Spleen (tissue), 11 donors: ENCODE results near the gene CHEK1. TPM values are rescaled to one million over a fixed set of nuclear protein-coding genes. Genes with fewer than 3 reads are reported as not detected.

ENCODE experiments used
- DNase-seq: peaks from one replicate; pipeline ENCODE4 v3.0.0-alpha.2; 2020
- H3K27ac ChIP-seq, 8 donors: fragments of 200-600 bp; sonication (generic) in 7 of 8; 1 replicate in 4 of 8; 2 replicates in 4 of 8; pipeline versions ENCODE4 v1.5.0 to v1.8.0; 2016 to 2021; ENCODE audit warnings: inconsistent platforms in 4 of 8, mild to moderate bottlenecking in 4 of 8, moderate library complexity in 1 of 8
- H3K27me3 ChIP-seq, 7 donors: fragments of 200-600 bp; sonication (generic) in 6 of 7; replicated peaks in 1 of 7; 1 replicate in 4 of 7; 2 replicates in 3 of 7; pipeline versions ENCODE4 v1.5.0 to v1.8.0; 2016 to 2021; ENCODE audit warnings: inconsistent platforms in 3 of 7, mild to moderate bottlenecking in 1 of 7
- H3K36me3 ChIP-seq, 6 donors: fragments of 200-600 bp; sonication (generic) in 5 of 6; 1 replicate in 4 of 6; 2 replicates in 2 of 6; pipeline versions ENCODE4 v1.5.0 to v1.8.0; 2016 to 2021; ENCODE audit warnings: inconsistent platforms in 2 of 6
- H3K4me1 ChIP-seq, 6 donors: fragments of 200-600 bp; sonication (generic) in 5 of 6; 1 replicate in 3 of 6; 2 replicates in 3 of 6; pipeline versions ENCODE4 v1.5.0 to v1.8.0; 2016 to 2021; ENCODE audit warnings: inconsistent platforms in 3 of 6
- H3K4me3 ChIP-seq, 8 donors: fragments of 200-600 bp; sonication (generic) in 7 of 8; 1 replicate in 4 of 8; 2 replicates in 4 of 8; pipeline versions ENCODE4 v1.5.0 to v1.8.0; 2016 to 2021; ENCODE audit warnings: inconsistent platforms in 4 of 8, mild to moderate bottlenecking in 4 of 8, moderate library complexity in 2 of 8
- H3K9me3 ChIP-seq, 8 donors: fragments of 200-600 bp; sonication (generic) in 7 of 8; 1 replicate in 4 of 8; 2 replicates in 4 of 8; pipeline versions ENCODE4 v1.5.0 to v1.8.0; 2016 to 2021; ENCODE audit warnings: inconsistent platforms in 4 of 8
- CTCF ChIP-seq, 11 experiments: fragments of 200-600 bp in 7 of 11; fragments of 450-650 bp in 4 of 11; sonication (generic) in 4 of 11; IDR thresholded peaks in 8 of 11; conservative IDR thresholded peaks in 3 of 11; 1 replicate in 7 of 11; 2 replicates in 4 of 11; pipeline versions ENCODE4 v1.4.0 to v1.8.0; 2016 to 2021; ENCODE audit warnings: antibody characterized with exemption in 11 of 11, inconsistent platforms in 4 of 11, mild to moderate bottlenecking in 1 of 11
- POLR2A ChIP-seq, 3 donors: fragments of 450-650 bp; IDR thresholded peaks; one replicate each; pipeline ENCODE4 v1.5.1; 2017; ENCODE audit warnings: antibody characterized with exemption in 3 of 3, mild to moderate bottlenecking in 1 of 3
- POLR2AphosphoS5 ChIP-seq, 3 donors: sonication (generic); formaldehyde crosslinking; IDR thresholded peaks; one replicate each; pipeline ENCODE4 v1.5.1; 2017; ENCODE audit warnings: antibody characterized with exemption in 3 of 3
- WGBS, 5 donors: extraction: QIAGEN DNeasy Blood & Tissue Kit in 3 of 5; methylation state at CpG; one replicate each; pipeline versions ENCODE4 v1.1.5 to v1.1.7; 2013 to 2018; 5-methylcytosine and 5-hydroxymethylcytosine counted together
- intact Hi-C: fragments of 100-400 bp; cut with DNase I; formaldehyde crosslinking; loops from one replicate; pipeline ENCODE4 v1.15.0; 2023; ENCODE audit warnings: low total_unique reads
- polyA plus RNA-seq, 3 donors: library from polyadenylated mRNA; stranded (reverse); fragments of 200-250 nt; gene quantifications; one replicate each; pipeline ENCODE4 v1.2.1, GENCODE V29; 2013
- total RNA-seq, 7 donors: library from RNA; depleted of rRNA in 3 of 7; stranded (reverse); fragments of >200 nt in 3 of 7; fragmentation: NEBNext Ultra II Directional in 4 of 7; extraction: Animal tissue kit (Norgen Biotek cat#: 25700) in 4 of 7; gene quantifications; one replicate each; pipeline versions ENCODE4 v1.1.0 to v1.2.1, GENCODE V29; 2016 to 2021
- donor health status: healthy with polysubstance abuse.
- donor health status: DM: no; HTN: no; CAD: no; lungs with moderate emphysema.
- donor health status: DM: no; HTN: no; CAD: no.
- donor health status: Bipolar disorder and iron deficiency.
- donor health status: healthy.
- donor health status: DM: no; HTN: no; CAD: no.
- donor health status: DM: yes; HTN: yes; CAD: no.

Gene CHEK1
- total and polyA plus RNA-seq, 10 donors, result 1.6 to 10.3 (median 6.1) TPM

GRCh38 chr11:125593114-125593820 lies 31.7 kb upstream of the CHEK1 start:
- peaks cover 0 to 29% (median 15%) of the 10 kb centered on the region in 6 donors for H3K36me3 ChIP-seq
- DNase-seq, result no peak
- H3K9me3 ChIP-seq, result no peaks in the 10 kb centered on the region
- peak overlapping the region; percentile 59 to 97 (median 82) for H3K4me3 ChIP-seq
- TF ChIP-seq POLR2AphosphoS5 (IDR thresholded peaks at IDR 0.05) (no peak), CTCF (IDR thresholded peaks at IDR 0.05 in 8 of 11, conservative IDR thresholded peaks at IDR 0.05 in 3 of 11) (no peak), POLR2A (IDR thresholded peaks at IDR 0.05) (no peak)
- H3K4me1 ChIP-seq, result peaks cover 20 to 60% (median 41%) of the 10 kb centered on the region in 6 donors
- intact Hi-C loops, result no loop called here
- 0 to 3% (median 1%) methylated on average over 18 of the region's 18 CpGs for WGBS, 5 donors
- no peaks in the 10 kb centered on the region for H3K27me3 ChIP-seq
- H3K27ac ChIP-seq, result peak overlapping the region; percentile 37 to 100 (median 98)

DNA sequence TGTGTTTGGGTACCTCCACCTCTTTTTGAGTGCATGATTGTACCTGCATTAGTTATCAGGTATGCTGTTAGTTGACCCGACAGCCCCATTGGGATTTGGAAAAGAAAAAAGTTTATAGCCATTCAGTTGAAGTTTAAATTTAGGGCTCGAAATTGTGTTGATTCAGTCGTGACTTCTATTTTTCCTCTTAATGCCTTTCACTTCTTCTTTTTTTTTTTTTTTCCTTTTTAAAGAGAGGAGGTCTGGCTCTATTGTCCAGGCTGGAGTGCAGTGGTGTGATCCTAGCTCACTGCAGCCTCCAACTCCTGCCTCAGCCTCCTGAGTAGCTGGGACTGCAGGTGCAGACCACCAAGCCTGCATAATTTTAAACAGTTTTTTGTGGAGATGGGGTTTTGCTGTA lies 30.0 kb upstream of the CHEK1 start:
- no peak for TF ChIP-seq POLR2AphosphoS5 (IDR thresholded peaks at IDR 0.05)
- TF ChIP-seq CTCF (IDR thresholded peaks at IDR 0.05 in 8 of 11, conservative IDR thresholded peaks at IDR 0.05 in 3 of 11), result no peak
- no peak for TF ChIP-seq POLR2A (IDR thresholded peaks at IDR 0.05)
- H3K27ac ChIP-seq, result no peak overlapping the region
- H3K9me3 ChIP-seq, result no peaks in the 10 kb centered on the region
- peaks cover 0 to 46% (median 28%) of the 10 kb centered on the region in 6 donors for H3K36me3 ChIP-seq
- intact Hi-C loops, result no loop called here
- no peak for DNase-seq
- peak overlapping the region in 1 of 8 donors; percentile 13 for H3K4me3 ChIP-seq
- peaks cover 20 to 66% (median 41%) of the 10 kb centered on the region in 6 donors for H3K4me1 ChIP-seq
- H3K27me3 ChIP-seq, result no peaks in the 10 kb centered on the region
- WGBS, 5 donors, result 46 to 49% (median 47%) methylated on average over 3 of the region's 3 CpGs

DNA sequence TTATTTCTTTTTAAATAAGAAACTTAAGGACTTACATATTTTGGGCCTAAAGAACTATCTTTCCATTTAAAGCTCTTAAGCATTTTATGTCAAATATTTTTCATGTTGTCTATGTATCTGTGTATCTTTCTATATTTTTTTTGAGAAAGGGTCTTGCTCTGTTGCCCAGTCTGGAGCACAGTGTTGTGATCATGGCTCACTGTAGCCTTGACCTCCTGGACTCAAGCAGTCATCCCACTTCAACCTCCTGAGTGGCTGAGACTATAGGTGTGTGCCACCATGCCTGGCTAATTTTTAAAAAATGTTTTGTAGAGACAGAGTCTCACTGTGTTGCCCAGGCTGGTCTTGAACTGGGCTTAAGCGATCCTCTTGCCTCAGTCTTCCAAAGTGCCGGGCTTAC lies 24.3 kb upstream of the CHEK1 start:
- peaks cover 0 to 100% (median 84%) of the 10 kb centered on the region in 6 donors for H3K36me3 ChIP-seq
- TF ChIP-seq CTCF (IDR thresholded peaks at IDR 0.05 in 8 of 11, conservative IDR thresholded peaks at IDR 0.05 in 3 of 11) (no peak), POLR2AphosphoS5 (IDR thresholded peaks at IDR 0.05) (no peak), POLR2A (IDR thresholded peaks at IDR 0.05) (no peak)
- no peak overlapping the region for H3K27ac ChIP-seq
- H3K4me3 ChIP-seq, result no peak overlapping the region
- H3K27me3 ChIP-seq, result no peaks in the 10 kb centered on the region
- DNase-seq, result no peak
- no peaks in the 10 kb centered on the region for H3K9me3 ChIP-seq
- intact Hi-C loops, result no loop called here
- H3K4me1 ChIP-seq, result peaks cover 0 to 24% (median 6%) of the 10 kb centered on the region in 6 donors
- WGBS, 5 donors, result 96 to 100% (median 98%) methylated on average over 2 of the region's 2 CpGs

DNA sequence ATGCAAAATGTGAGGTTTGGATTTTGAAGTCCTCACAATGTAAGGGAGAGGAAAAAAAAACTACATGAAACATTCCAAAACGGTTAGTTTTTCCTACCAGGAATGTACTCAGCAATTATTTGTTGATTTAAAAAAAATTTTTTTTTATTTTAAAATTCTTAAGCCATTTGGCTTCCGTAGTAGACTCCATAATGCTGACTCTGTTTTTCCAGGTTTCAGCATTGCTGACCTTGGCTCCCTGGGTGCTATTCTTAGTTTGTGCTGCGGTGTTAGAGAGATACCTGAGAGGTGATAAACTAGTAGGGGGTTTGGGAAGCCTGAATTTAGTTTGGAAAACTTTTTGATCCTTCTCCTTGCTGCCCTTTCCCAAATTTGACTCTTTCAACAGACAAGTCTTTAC lies 21.8 kb upstream of the CHEK1 start:
- peaks cover 4 to 100% (median 95%) of the 10 kb centered on the region in 6 donors for H3K36me3 ChIP-seq
- no peaks in the 10 kb centered on the region for H3K27me3 ChIP-seq
- intact Hi-C loops, result no loop called here
- no peak for DNase-seq
- H3K4me1 ChIP-seq, result peaks cover 0 to 7% (median 0%) of the 10 kb centered on the region in 6 donors
- H3K9me3 ChIP-seq, result no peaks in the 10 kb centered on the region
- no peak overlapping the region for H3K4me3 ChIP-seq
- TF ChIP-seq POLR2A (IDR thresholded peaks at IDR 0.05), result no peak
- no peak for TF ChIP-seq POLR2AphosphoS5 (IDR thresholded peaks at IDR 0.05)
- no peak for TF ChIP-seq CTCF (IDR thresholded peaks at IDR 0.05 in 8 of 11, conservative IDR thresholded peaks at IDR 0.05 in 3 of 11)
- 91 to 95% (median 94%) methylated on average over 3 of the region's 3 CpGs for WGBS, 5 donors
- no peak overlapping the region for H3K27ac ChIP-seq
